Large intestine (tissue), 3 donors: ENCODE measurements around the gene EEPD1. TPM values are rescaled to one million over a fixed set of nuclear protein-coding genes. Genes with fewer than 3 reads are reported as not detected.

Experiments
- DNase-seq, 2 donors: peaks; one replicate each; pipeline versions ENCODE4 v3.0.0 to v3.0.0-alpha.2; 2013
- H3K27ac ChIP-seq: one replicate; pipeline ENCODE4 v1.5.1; 2013; ENCODE audit warnings: low read length
- H3K27me3 ChIP-seq: 2 replicates; pipeline ENCODE4 v1.6.1; 2013; ENCODE audit warnings: low read length; ENCODE audit not compliant: control insufficient read depth, insufficient read depth
- H3K36me3 ChIP-seq: 2 replicates; pipeline ENCODE4 v1.6.1; 2013; ENCODE audit warnings: low read length; ENCODE audit not compliant: control insufficient read depth, insufficient read depth
- H3K4me1 ChIP-seq: one replicate; pipeline ENCODE4 v1.6.1; 2013; ENCODE audit warnings: low read length; ENCODE audit not compliant: control insufficient read depth, insufficient read depth
- H3K4me3 ChIP-seq: one replicate; pipeline ENCODE4 v1.5.1; 2013; ENCODE audit warnings: low read length
- H3K9me3 ChIP-seq: one replicate; pipeline ENCODE4 v1.6.1; 2013; ENCODE audit warnings: mild to moderate bottlenecking, low read depth, low read length, moderate library complexity; ENCODE audit not compliant: control insufficient read depth
- WGBS: methylation state at CpG from one replicate; pipeline ENCODE4 v1.1.5; 2013; ENCODE audit warnings: low lambda C conversion rate; ENCODE audit not compliant: insufficient coverage; 5-methylcytosine and 5-hydroxymethylcytosine counted together
- polyA plus RNA-seq: library from polyadenylated mRNA; unstranded; fragments of 120-200 nt; gene quantifications from one replicate; pipeline ENCODE4 v1.2.1, GENCODE V29; 2013

The EEPD1 gene
- polyA plus RNA-seq, 1 donor: 8.4 TPM

- H3K9me3 ChIP-seq: no peaks in the 10 kb centered on the region
- no peak for DNase-seq
- WGBS: no CpG with 5 or more reads among the region's 2 CpGs
- no peaks in the 10 kb centered on the region for H3K27me3 ChIP-seq
- H3K4me3 ChIP-seq: no peak overlapping the region
- no peaks in the 10 kb centered on the region for H3K36me3 ChIP-seq
- H3K27ac ChIP-seq: no peak overlapping the region
- H3K4me1 ChIP-seq: peaks cover 4% of the 10 kb centered on the region
Observed at GRCh38 chr7:36215457-36215765, 62.4 kb downstream of the EEPD1 start.

GRCh38 chr7:36216063-36216684 is 63.1 kb downstream of the EEPD1 start:
- Histone ChIP-seq H3K27me3 (no peaks in the 10 kb centered on the region), H3K9me3 (no peaks in the 10 kb centered on the region), H3K4me3 (no peak overlapping the region), H3K4me1 (peaks cover 4% of the 10 kb centered on the region), H3K36me3 (no peaks in the 10 kb centered on the region), H3K27ac (no peak overlapping the region)
- DNase-seq: no peak
- 100% methylated on average over 1 of the region's 4 CpGs for WGBS

GRCh38 chr7:36217211-36217960 is 64.3 kb downstream of the EEPD1 start:
- Histone ChIP-seq H3K27me3 (no peaks in the 10 kb centered on the region), H3K27ac (no peak overlapping the region), H3K36me3 (no peaks in the 10 kb centered on the region), H3K4me3 (no peak overlapping the region), H3K4me1 (peaks cover 4% of the 10 kb centered on the region), H3K9me3 (no peaks in the 10 kb centered on the region)
- DNase-seq: no peak
- no CpG with 5 or more reads among the region's 4 CpGs for WGBS

- Histone ChIP-seq H3K27ac (no peak overlapping the region), H3K27me3 (no peaks in the 10 kb centered on the region), H3K4me1 (peaks cover 4% of the 10 kb centered on the region), H3K9me3 (no peaks in the 10 kb centered on the region), H3K4me3 (no peak overlapping the region), H3K36me3 (no peaks in the 10 kb centered on the region)
- no CpG with 5 or more reads among the region's 5 CpGs for WGBS
- no peak for DNase-seq
Observed at GRCh38 chr7:36217961-36218284, 64.9 kb downstream of the EEPD1 start.

- H3K27ac ChIP-seq: no peak overlapping the region
- 100% methylated on average over 1 of the region's 1 CpG for WGBS
- no peak overlapping the region for H3K4me3 ChIP-seq
- H3K27me3 ChIP-seq: no peaks in the 10 kb centered on the region
- no peaks in the 10 kb centered on the region for H3K9me3 ChIP-seq
- peaks cover 4% of the 10 kb centered on the region for H3K4me1 ChIP-seq
- DNase-seq: no peak
- no peaks in the 10 kb centered on the region for H3K36me3 ChIP-seq
Observed at GRCh38 chr7:36219429-36219828, 66.4 kb downstream of the EEPD1 start.

- H3K27me3 ChIP-seq: no peaks in the 10 kb centered on the region
- H3K27ac ChIP-seq: no peak overlapping the region
- no peaks in the 10 kb centered on the region for H3K36me3 ChIP-seq
- no peaks in the 10 kb centered on the region for H3K9me3 ChIP-seq
- no peaks in the 10 kb centered on the region for H3K4me1 ChIP-seq
- H3K4me3 ChIP-seq: no peak overlapping the region
- DNase-seq: no peak
Observed at GRCh38 chr7:36223851-36224250, 70.8 kb downstream of the EEPD1 start.

- Histone ChIP-seq H3K4me3 (no peak overlapping the region), H3K9me3 (no peaks in the 10 kb centered on the region), H3K27me3 (no peaks in the 10 kb centered on the region), H3K36me3 (no peaks in the 10 kb centered on the region), H3K27ac (no peak overlapping the region), H3K4me1 (no peaks in the 10 kb centered on the region)
- no peak for DNase-seq
- 95% methylated on average over 4 of the region's 16 CpGs for WGBS
Observed at GRCh38 chr7:36224934-36225858, 72.1 kb downstream of the EEPD1 start.

GRCh38 chr7:36226151-36226550 is 73.1 kb downstream of the EEPD1 start:
- Histone ChIP-seq H3K27me3 (no peaks in the 10 kb centered on the region), H3K4me3 (no peak overlapping the region), H3K36me3 (no peaks in the 10 kb centered on the region), H3K4me1 (no peaks in the 10 kb centered on the region), H3K27ac (no peak overlapping the region), H3K9me3 (no peaks in the 10 kb centered on the region)
- WGBS: 40% methylated on average over 1 of the region's 7 CpGs
- DNase-seq: no peak

GRCh38 chr7:36227223-36227622 is 74.2 kb downstream of the EEPD1 start:
- Histone ChIP-seq H3K9me3 (no peaks in the 10 kb centered on the region), H3K27ac (no peak overlapping the region), H3K4me3 (no peak overlapping the region), H3K27me3 (no peaks in the 10 kb centered on the region), H3K4me1 (no peaks in the 10 kb centered on the region), H3K36me3 (no peaks in the 10 kb centered on the region)
- no peak for DNase-seq
- no CpG with 5 or more reads among the region's 5 CpGs for WGBS

GRCh38 chr7:36228039-36228438 is 75.0 kb downstream of the EEPD1 start:
- no peaks in the 10 kb centered on the region for H3K27me3 ChIP-seq
- DNase-seq: no peak
- H3K9me3 ChIP-seq: no peaks in the 10 kb centered on the region
- no peaks in the 10 kb centered on the region for H3K4me1 ChIP-seq
- WGBS: no CpG with 5 or more reads among the region's 4 CpGs
- H3K36me3 ChIP-seq: no peaks in the 10 kb centered on the region
- no peak overlapping the region for H3K27ac ChIP-seq
- H3K4me3 ChIP-seq: no peak overlapping the region
